Mesendoderm (in vitro differentiated cells): ENCODE measurements around the gene U2AF1L4.

Experiments
- DNase-seq: peaks from one replicate; pipeline ENCODE4 v3.0.0; 2013
- H2AK5ac ChIP-seq: 2 replicates; pipeline ENCODE4 v1.6.1; 2013; ENCODE audit warnings: low read length, inconsistent platforms
- H2BK120ac ChIP-seq: 2 replicates; pipeline ENCODE4 v1.6.1; 2013; ENCODE audit warnings: low read depth, mild to moderate bottlenecking, low read length, moderate library complexity, mixed read lengths
- H2BK15ac ChIP-seq: replicated peaks from 2 replicates; pipeline ENCODE4 v1.6.1; 2013; ENCODE audit warnings: low read depth, mild to moderate bottlenecking, moderate library complexity
- H2BK5ac ChIP-seq: 2 replicates; pipeline ENCODE4 v1.6.1; 2013; ENCODE audit warnings: low read length, inconsistent platforms
- H3K18ac ChIP-seq: 2 replicates; pipeline ENCODE4 v1.6.1; 2013; ENCODE audit warnings: mild to moderate bottlenecking, low read length, mixed read lengths
- H3K23ac ChIP-seq: one replicate; pipeline ENCODE4 v1.6.1; 2013; ENCODE audit warnings: low read length
- H3K27ac ChIP-seq: 2 replicates; pipeline ENCODE4 v1.5.1; 2013; ENCODE audit warnings: low read depth, mild to moderate bottlenecking, inconsistent platforms, low read length, moderate library complexity
- H3K27me3 ChIP-seq: 2 replicates; pipeline ENCODE4 v1.6.1; 2013; ENCODE audit warnings: low read length, control low read depth, mild to moderate bottlenecking, inconsistent platforms; ENCODE audit not compliant: insufficient read depth, poor library complexity
- H3K36me3 ChIP-seq: 2 replicates; pipeline ENCODE4 v1.6.1; 2013; ENCODE audit warnings: low read length, inconsistent platforms; ENCODE audit not compliant: control insufficient read depth, insufficient read depth
- H3K4ac ChIP-seq: one replicate; pipeline ENCODE4 v1.6.1; 2013; ENCODE audit warnings: low read depth, mild to moderate bottlenecking, low read length, moderate library complexity
- H3K4me1 ChIP-seq: 2 replicates; pipeline ENCODE4 v1.6.1; 2013; ENCODE audit warnings: low read depth, low read length, inconsistent platforms; ENCODE audit not compliant: control insufficient read depth
- H3K4me2 ChIP-seq: 2 replicates; pipeline ENCODE4 v1.6.1; 2013; ENCODE audit warnings: low read length
- H3K4me3 ChIP-seq: 2 replicates; pipeline ENCODE4 v1.5.1; 2013; ENCODE audit warnings: mild to moderate bottlenecking, low read length
- H3K56ac ChIP-seq: one replicate; pipeline ENCODE4 v1.6.1; 2013; ENCODE audit warnings: low read length
- H3K79me1 ChIP-seq: 2 replicates; pipeline ENCODE4 v1.6.1; 2013; ENCODE audit warnings: low read length, inconsistent platforms
- H3K79me2 ChIP-seq: 2 replicates; pipeline ENCODE4 v1.6.1; 2013; ENCODE audit warnings: mild to moderate bottlenecking, low read length; ENCODE audit not compliant: control insufficient read depth, insufficient read depth
- H3K9ac ChIP-seq: 2 replicates; pipeline ENCODE4 v1.6.1; 2013; ENCODE audit warnings: low read length, inconsistent platforms
- H4K5ac ChIP-seq: one replicate; pipeline ENCODE4 v1.6.1; 2013; ENCODE audit warnings: low read length
- H4K8ac ChIP-seq: one replicate; pipeline ENCODE4 v1.6.1; 2013; ENCODE audit warnings: low read depth, mild to moderate bottlenecking, control low read depth, low read length, moderate library complexity
- WGBS: extraction: QIAGEN DNeasy Blood & Tissue Kit; methylation state at CpG from one replicate; pipeline ENCODE4 v1.1.7; 2013; ENCODE audit warnings: low lambda C conversion rate, missing lambda C conversion rate; ENCODE audit not compliant: insufficient coverage; ENCODE audit errors: extremely low coverage; 5-methylcytosine and 5-hydroxymethylcytosine counted together

Gene U2AF1L4

DNA sequence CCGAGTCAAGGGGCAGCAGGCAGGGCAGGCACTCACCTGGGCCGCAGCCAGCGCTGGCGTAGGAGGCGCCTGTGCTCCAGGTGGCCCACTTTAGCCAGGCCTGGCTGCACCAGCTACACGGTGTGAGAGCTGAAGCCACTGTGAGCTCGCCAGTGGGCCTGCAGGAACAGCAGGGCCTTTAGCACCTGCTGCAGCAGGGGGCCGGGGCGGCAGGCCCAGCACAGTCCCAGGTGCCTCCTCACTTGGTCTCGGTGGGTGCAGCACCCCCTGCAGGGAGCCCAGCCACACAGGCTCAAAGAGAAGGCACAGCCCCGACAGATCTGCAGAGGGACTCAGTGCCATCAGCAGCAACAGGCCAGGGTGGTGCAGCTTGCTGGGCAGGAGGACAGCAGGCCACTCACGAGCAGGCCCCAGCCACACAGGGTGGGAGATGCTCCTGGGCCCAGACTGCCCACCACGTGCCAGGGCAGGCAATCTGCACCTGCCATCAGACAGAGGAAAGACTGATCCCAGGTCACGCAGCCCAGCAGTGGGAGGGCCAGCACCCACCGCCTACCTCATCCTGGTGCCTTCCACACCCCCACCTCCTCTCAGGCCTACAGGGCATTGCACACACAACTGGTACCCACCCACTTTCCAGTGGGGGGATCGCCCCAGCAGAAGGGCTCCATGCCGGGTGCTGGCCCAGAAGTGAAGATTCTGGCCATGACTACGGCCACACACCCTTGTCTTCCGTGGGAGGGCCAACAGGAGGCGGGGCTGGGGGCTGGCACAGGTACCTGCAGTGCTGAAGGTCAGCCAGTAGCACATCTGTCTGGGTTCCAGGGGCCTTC lies 46.0 kb upstream of the U2AF1L4 start:
- no peak overlapping the region for H3K56ac ChIP-seq
- H3K23ac ChIP-seq, result no peak overlapping the region
- no peaks in the 10 kb centered on the region for H3K36me3 ChIP-seq
- no peak overlapping the region for H3K18ac ChIP-seq
- H3K4ac ChIP-seq, result no peak overlapping the region
- H3K4me2 ChIP-seq, result no peak overlapping the region
- WGBS, result no CpG with 5 or more reads among the region's 20 CpGs
- H3K4me1 ChIP-seq, result no peaks in the 10 kb centered on the region
- H2AK5ac ChIP-seq, result no peak overlapping the region
- H4K8ac ChIP-seq, result no peak overlapping the region
- no peak for DNase-seq
- H3K79me1 ChIP-seq, result no peaks in the 10 kb centered on the region
- no peak overlapping the region for H4K5ac ChIP-seq
- no peak overlapping the region for H2BK5ac ChIP-seq
- no peak overlapping the region for H3K27ac ChIP-seq
- no peak overlapping the region for H3K4me3 ChIP-seq
- H2BK15ac ChIP-seq, result no peak overlapping the region
- no peaks in the 10 kb centered on the region for H3K79me2 ChIP-seq
- no peak overlapping the region for H3K9ac ChIP-seq
- no peaks in the 10 kb centered on the region for H3K27me3 ChIP-seq
- no peak overlapping the region for H2BK120ac ChIP-seq

DNA sequence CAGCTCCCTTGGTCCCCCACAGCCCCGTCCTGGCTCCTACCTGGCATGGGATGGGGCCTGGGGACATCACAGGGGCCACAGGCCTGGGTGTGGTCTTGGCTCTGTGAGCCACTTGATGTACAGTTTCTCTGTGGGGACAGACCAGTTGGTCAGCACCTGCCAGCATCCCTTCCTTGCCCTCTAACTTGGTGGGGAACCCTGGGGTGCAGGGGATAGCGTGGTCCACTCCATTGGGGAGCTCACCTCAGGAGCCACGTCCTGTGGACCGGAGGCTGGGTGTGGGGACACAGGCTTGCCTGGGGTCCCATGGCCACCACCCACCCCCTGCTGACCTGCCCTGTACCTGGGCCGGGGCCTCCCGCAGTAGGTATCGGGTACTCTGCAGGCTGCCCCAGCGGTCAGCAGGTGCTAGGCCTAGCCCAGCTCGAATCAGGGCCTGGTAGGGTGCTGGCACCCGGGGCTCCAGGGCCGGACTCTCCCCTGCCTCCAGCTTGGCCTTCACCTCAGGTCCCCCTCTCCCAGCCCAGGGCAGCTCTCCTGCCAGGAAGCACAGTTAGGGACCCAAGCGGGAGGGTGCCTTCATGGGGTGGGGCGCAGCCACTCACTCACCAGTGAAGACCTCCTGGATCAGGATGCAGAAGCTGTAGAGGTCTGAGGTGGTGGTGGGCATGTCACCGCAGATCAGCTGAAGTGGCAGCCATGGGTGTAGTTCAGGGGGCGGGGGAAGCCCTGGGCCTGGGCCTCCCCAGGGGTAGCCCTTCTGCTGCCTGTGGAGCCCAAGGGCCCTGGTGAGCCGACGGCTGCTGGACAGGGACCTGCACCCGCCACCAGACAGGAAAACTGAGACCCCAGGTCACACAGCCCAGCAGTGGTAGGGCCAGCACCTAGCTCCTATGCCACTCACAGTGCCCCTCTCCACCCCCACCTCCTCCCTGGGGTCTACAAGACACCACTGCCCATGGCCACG lies 45.0 kb upstream of the U2AF1L4 start:
- H3K27ac ChIP-seq, result no peak overlapping the region
- no peak overlapping the region for H2BK5ac ChIP-seq
- no peak overlapping the region for H3K4ac ChIP-seq
- no peak overlapping the region for H3K9ac ChIP-seq
- H4K5ac ChIP-seq, result no peak overlapping the region
- H3K4me2 ChIP-seq, result no peak overlapping the region
- H2BK120ac ChIP-seq, result no peak overlapping the region
- H3K4me3 ChIP-seq, result no peak overlapping the region
- no peaks in the 10 kb centered on the region for H3K4me1 ChIP-seq
- H3K79me1 ChIP-seq, result no peaks in the 10 kb centered on the region
- H2BK15ac ChIP-seq, result no peak overlapping the region
- H3K79me2 ChIP-seq, result no peaks in the 10 kb centered on the region
- H3K18ac ChIP-seq, result no peak overlapping the region
- H3K36me3 ChIP-seq, result no peaks in the 10 kb centered on the region
- no peaks in the 10 kb centered on the region for H3K27me3 ChIP-seq
- WGBS, result no CpG with 5 or more reads among the region's 19 CpGs
- H2AK5ac ChIP-seq, result no peak overlapping the region
- no peak overlapping the region for H4K8ac ChIP-seq
- no peak overlapping the region for H3K23ac ChIP-seq
- H3K56ac ChIP-seq, result no peak overlapping the region
- DNase-seq, result no peak

DNA sequence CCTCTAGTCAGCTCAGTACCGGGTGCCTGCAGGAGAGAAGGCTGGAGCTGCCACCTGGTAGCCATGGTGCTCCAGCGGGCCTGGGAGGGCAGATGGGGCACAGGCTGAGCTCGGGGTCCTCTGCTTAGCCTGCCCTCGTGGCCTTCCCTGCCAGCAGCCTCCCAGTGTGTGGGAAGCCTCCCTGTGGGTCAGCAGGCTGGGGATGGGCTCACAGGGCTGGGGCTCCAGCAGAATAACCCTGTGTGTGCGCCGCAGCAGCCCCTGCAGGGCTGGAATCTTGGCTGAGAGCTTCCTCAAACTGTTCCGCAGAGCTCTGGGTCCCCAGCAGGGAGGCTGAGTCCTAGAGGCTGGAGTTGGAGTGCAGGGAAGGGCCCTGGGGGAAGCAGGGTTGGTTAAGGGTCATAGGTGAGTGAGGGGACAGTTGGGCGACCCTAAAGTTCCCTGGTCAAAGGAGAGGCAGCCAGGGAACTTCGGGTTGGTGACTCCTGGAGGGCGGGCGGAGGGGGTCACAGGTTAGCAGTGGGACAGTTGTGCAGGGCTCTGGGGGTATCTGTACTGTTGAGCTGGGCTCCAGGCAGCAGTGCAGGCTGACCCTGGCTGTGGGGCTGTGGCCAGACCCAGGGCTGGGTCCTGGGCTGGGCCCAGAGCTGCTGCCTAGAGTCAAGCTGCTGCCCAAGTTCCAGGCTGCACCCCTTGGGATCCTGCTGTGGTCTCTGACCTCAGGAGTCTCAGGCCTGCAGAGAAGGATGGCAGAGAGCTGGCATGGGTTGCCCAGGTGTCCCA lies 44.2 kb upstream of the U2AF1L4 start:
- Histone ChIP-seq H3K4me3 (no peak overlapping the region), H3K36me3 (no peaks in the 10 kb centered on the region), H2BK5ac (no peak overlapping the region), H2BK120ac (no peak overlapping the region), H3K79me2 (no peaks in the 10 kb centered on the region), H3K27me3 (no peaks in the 10 kb centered on the region), H3K9ac (no peak overlapping the region), H4K5ac (no peak overlapping the region), H3K23ac (no peak overlapping the region), H3K4ac (no peak overlapping the region), H3K79me1 (no peaks in the 10 kb centered on the region), H3K18ac (no peak overlapping the region), H2BK15ac (no peak overlapping the region), H3K56ac (no peak overlapping the region), H3K27ac (no peak overlapping the region), H2AK5ac (no peak overlapping the region), H3K4me2 (no peak overlapping the region), H3K4me1 (no peaks in the 10 kb centered on the region), H4K8ac (no peak overlapping the region)
- no CpG with 5 or more reads among the region's 11 CpGs for WGBS
- DNase-seq, result no peak

DNA sequence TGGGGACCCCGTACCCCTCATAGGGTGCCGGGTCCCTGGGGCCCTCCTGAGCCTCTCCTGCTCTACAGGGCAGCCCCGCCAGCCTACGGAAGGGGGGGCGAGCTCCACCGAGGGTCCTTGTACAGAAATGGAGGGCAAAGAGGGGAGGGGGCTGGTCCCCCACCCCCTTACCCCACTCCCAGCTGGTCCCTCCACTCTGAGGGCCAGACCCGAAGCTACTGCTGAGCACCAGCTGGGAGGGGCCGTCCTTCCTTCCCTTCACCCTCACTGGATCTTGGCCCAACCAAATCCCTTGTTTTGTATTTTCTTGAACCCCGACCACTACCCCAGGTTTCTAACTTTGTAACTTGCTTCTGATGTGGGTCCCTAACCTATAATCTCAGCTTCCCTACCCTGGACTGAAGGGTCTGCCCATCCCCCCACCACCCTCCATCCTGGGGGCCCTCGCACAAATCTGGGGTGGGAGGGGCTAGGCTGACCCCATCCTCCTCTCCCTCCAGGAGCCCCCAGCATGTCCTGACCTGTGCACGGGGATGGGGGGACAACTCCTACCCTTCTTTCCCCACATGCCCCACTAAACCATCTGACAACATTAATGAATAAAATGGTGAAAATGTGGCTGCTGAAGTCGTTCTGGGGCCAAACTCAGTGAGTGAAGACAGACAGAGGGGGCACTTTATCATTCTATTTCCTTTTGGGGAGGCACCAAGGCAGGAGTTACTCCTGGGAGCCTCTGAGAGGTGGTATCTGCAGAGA lies 43.2 kb upstream of the U2AF1L4 start:
- H3K56ac ChIP-seq, result no peak overlapping the region
- no peak overlapping the region for H3K23ac ChIP-seq
- H2BK120ac ChIP-seq, result no peak overlapping the region
- no peak overlapping the region for H4K5ac ChIP-seq
- no peak overlapping the region for H3K9ac ChIP-seq
- no peaks in the 10 kb centered on the region for H3K4me1 ChIP-seq
- H2BK5ac ChIP-seq, result no peak overlapping the region
- H3K4me3 ChIP-seq, result no peak overlapping the region
- H3K18ac ChIP-seq, result no peak overlapping the region
- no peak overlapping the region for H3K4ac ChIP-seq
- H3K27ac ChIP-seq, result no peak overlapping the region
- WGBS, result no CpG with 5 or more reads among the region's 12 CpGs
- H2BK15ac ChIP-seq, result no peak overlapping the region
- no peaks in the 10 kb centered on the region for H3K79me1 ChIP-seq
- no peaks in the 10 kb centered on the region for H3K36me3 ChIP-seq
- H4K8ac ChIP-seq, result no peak overlapping the region
- DNase-seq, result no peak
- no peaks in the 10 kb centered on the region for H3K79me2 ChIP-seq
- no peak overlapping the region for H2AK5ac ChIP-seq
- H3K27me3 ChIP-seq, result no peaks in the 10 kb centered on the region
- H3K4me2 ChIP-seq, result no peak overlapping the region

DNA sequence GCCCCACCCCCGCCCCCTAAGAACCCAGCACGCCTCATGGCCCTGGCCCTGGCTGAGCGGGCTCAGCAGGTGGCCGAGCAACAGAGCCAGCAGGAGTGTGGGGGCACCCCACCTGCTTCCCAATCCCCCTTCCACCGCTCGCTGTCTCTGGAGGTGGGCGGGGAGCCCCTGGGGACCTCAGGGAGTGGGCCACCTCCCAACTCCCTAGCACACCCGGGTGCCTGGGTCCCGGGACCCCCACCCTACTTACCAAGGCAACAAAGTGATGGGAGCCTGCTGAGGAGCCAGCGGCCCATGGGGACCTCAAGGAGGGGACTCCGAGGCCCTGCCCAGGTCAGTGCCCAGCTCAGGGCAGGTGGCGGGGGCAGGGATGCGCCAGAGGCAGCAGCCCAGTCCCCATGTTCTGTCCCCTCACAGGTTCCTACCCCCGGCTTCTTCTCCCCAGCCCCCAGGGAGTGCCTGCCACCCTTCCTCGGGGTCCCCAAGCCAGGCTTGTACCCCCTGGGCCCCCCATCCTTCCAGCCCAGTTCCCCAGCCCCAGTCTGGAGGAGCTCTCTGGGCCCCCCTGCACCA lies 42.1 kb upstream of the U2AF1L4 start:
- H2BK5ac ChIP-seq, result no peak overlapping the region
- no peak overlapping the region for H3K4me3 ChIP-seq
- no peaks in the 10 kb centered on the region for H3K79me2 ChIP-seq

More for the DNA sequence above, 42.1 kb upstream of the U2AF1L4 start:
- Histone ChIP-seq H3K9ac (no peak overlapping the region), H3K56ac (no peak overlapping the region), H3K27me3 (no peaks in the 10 kb centered on the region), H3K4me1 (no peaks in the 10 kb centered on the region), H2BK15ac (no peak overlapping the region), H4K8ac (no peak overlapping the region), H2AK5ac (no peak overlapping the region), H3K79me1 (no peaks in the 10 kb centered on the region), H4K5ac (no peak overlapping the region), H3K4ac (no peak overlapping the region), H3K23ac (no peak overlapping the region), H3K4me2 (no peak overlapping the region), H3K27ac (no peak overlapping the region), H3K36me3 (no peaks in the 10 kb centered on the region), H2BK120ac (no peak overlapping the region), H3K18ac (no peak overlapping the region)
- WGBS, result no CpG with 5 or more reads among the region's 15 CpGs
- no peak for DNase-seq
